HepG2 (cell line): ENCODE results near the gene FOSL2. TPM values are rescaled to one million over a fixed set of nuclear protein-coding genes. Genes with fewer than 3 reads are reported as not detected.

Source experiments
- CEBPB ChIP-seq: IDR thresholded peaks from 2 replicates; pipeline ENCODE4 v1.6.1; 2011; ENCODE audit warnings: low read depth, low read length, improper control_type of control experiment, borderline replicate concordance
- EP300 ChIP-seq, 3 experiments: sonication (generic) in 1 of 3; formaldehyde crosslinking in 1 of 3; IDR thresholded peaks; 2 replicates each; pipeline versions ENCODE4 v1.5.1 to v1.6.1; 2011 to 2020; ENCODE audit warnings: low read depth in 2 of 3, low read length in 2 of 3, borderline replicate concordance in 1 of 3, improper control_type of control experiment in 1 of 3, mild to moderate bottlenecking in 1 of 3, missing genetic modification reagents in 1 of 3, moderate library complexity in 1 of 3
- FOXK1 ChIP-seq: sonication (generic); formaldehyde crosslinking; IDR thresholded peaks from 2 replicates; pipeline ENCODE4 v1.4.0; 2020; ENCODE audit warnings: low read depth, missing genetic modification reagents, borderline replicate concordance
- HMG20B ChIP-seq: conservative IDR thresholded peaks from 2 replicates; pipeline ENCODE4 v1.6.1; 2016; ENCODE audit warnings: missing genetic modification reagents, missing compliant biosample characterization
- NR2C2 ChIP-seq: sonication (generic); formaldehyde crosslinking; IDR thresholded peaks from 2 replicates; pipeline ENCODE4 v1.4.0; 2020; ENCODE audit warnings: missing genetic modification reagents, mild to moderate bottlenecking, moderate library complexity, borderline replicate concordance
- PITX1 ChIP-seq: sonication (generic); formaldehyde crosslinking; IDR thresholded peaks from 2 replicates; pipeline ENCODE4 v1.5.1; 2020; ENCODE audit warnings: mild to moderate bottlenecking, missing genetic modification reagents
- SP2 ChIP-seq: sonication (generic); formaldehyde crosslinking; IDR thresholded peaks from 2 replicates; pipeline ENCODE4 v1.5.1; 2020; ENCODE audit warnings: mild to moderate bottlenecking, missing genetic modification reagents
- ZNF703 ChIP-seq: sonication (generic); formaldehyde crosslinking; IDR thresholded peaks from 2 replicates; pipeline ENCODE4 v1.5.1; 2020; ENCODE audit warnings: missing genetic modification reagents, mild to moderate bottlenecking, moderate library complexity, borderline replicate concordance
- polyA plus RNA-seq, 8 experiments: library from polyadenylated mRNA; depleted of rRNA in 3 of 8; stranded (reverse) in 7 of 8; unstranded in 1 of 8; fragments of >200 nt; fragmentation: Illumina TruSeq in 4 of 8; extraction: Trizol in 4 of 8; gene quantifications; 2 replicates each; pipeline versions ENCODE4 v1.2.1 to v1.2.3, GENCODE V29; 2011 to 2016; ENCODE audit warnings: low read depth in 4 of 8, missing spikeins in 1 of 8, mixed read lengths in 1 of 8; ENCODE audit not compliant: insufficient read depth in 1 of 8
- total RNA-seq, 5 experiments: library from RNA; depleted of rRNA; stranded (reverse); fragments of >200 nt; fragmentation: Illumina TruSeq; extraction: Trizol; gene quantifications; 2 replicates each; pipeline ENCODE4 v1.2.3, GENCODE V29; 2016; ENCODE audit warnings: low read depth in 1 of 5
- TF ChIP-seq, protein P1 (sequence below): IDR thresholded peaks from 2 replicates; pipeline ENCODE4 v1.6.1; 2016; ENCODE audit warnings: low read depth
- TF ChIP-seq, protein P2 (sequence below): sonication (generic); formaldehyde crosslinking; IDR thresholded peaks from 2 replicates; pipeline ENCODE4 v1.5.0; 2020; ENCODE audit warnings: missing genetic modification reagents, mild to moderate bottlenecking, borderline replicate concordance
- TF ChIP-seq, protein P3 (sequence below), 2 experiments: sonication (generic) in 1 of 2; formaldehyde crosslinking in 1 of 2; IDR thresholded peaks; 2 replicates each; pipeline versions ENCODE4 v1.4.0 to v1.6.1; 2016 to 2020; ENCODE audit warnings: borderline replicate concordance in 1 of 2, low read depth in 1 of 2, mild to moderate bottlenecking in 1 of 2, missing genetic modification reagents in 1 of 2
- TF ChIP-seq, protein P4 (sequence below): sonication (generic); formaldehyde crosslinking; IDR thresholded peaks from 2 replicates; pipeline ENCODE4 v1.8.1; 2022; ENCODE audit warnings: low read depth, mild to moderate bottlenecking, missing genetic modification reagents
- TF ChIP-seq, protein P5 (sequence below): sonication (generic); formaldehyde crosslinking; IDR thresholded peaks from 2 replicates; pipeline ENCODE4 v1.4.0; 2020; ENCODE audit warnings: missing genetic modification reagents, borderline replicate concordance

FOSL2 gene
- total and polyA plus RNA-seq, 2 of the 13 experiments (the other 11 are each of a cell fraction or from before 2014, with no cell fraction given) = 3.4 to 18.1 TPM

DNA sequence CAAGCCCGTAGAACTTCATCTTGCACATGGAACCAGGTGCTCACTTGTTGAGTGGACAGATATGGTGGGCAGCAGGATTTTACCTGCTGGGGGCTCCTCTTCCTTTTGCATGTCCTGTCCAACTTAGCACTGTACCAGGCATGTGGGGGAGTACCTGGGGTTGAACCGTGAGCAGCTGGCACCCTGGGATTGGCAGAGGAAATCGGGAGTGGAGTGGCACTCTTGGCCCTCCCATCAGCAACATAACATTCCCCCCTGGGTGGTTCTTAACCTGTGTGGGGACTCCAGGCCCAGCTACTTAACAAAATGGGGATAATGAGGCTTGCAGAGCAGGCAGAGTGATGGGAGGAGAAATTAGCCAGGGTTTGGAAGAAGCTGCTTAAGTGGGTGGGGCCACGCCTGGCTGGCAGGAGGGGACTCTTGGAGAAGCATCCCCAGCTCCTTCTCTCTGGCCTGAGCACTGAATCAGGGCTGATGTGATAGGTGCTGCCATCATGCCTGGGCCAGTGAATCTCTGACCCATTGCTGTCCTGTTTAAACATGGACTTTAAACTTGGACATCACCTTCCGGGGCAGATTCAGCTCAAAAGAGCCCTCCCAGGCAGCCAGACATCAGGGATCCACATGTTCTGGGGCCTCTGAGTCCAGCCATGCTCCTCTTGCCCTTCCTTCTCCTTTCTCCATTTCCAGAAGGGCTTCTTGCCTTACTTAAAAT lies 15.5 kb downstream of the FOSL2 start (continued):
- TF ChIP-seq PITX1 (no peak), HMG20B (CRISPR knock-in tag) (no peak), ZNF703 (no peak), FOXK1 (CRISPR knock-in tag) (no peak), CEBPB (no peak), EP300 (IDR thresholded peaks at IDR 0.05; ENCODE audit: low read depth in 2 of 2, low read length in 2 of 2) (no peak), EP300 (CRISPR knock-in tag; IDR thresholded peaks at IDR 0.05; ENCODE audit: borderline replicate concordance) (no peak), SP2 (CRISPR knock-in tag) (no peak), NR2C2 (CRISPR knock-in tag) (peak; percentile 92)
- TF ChIP-seq, protein P1, sequence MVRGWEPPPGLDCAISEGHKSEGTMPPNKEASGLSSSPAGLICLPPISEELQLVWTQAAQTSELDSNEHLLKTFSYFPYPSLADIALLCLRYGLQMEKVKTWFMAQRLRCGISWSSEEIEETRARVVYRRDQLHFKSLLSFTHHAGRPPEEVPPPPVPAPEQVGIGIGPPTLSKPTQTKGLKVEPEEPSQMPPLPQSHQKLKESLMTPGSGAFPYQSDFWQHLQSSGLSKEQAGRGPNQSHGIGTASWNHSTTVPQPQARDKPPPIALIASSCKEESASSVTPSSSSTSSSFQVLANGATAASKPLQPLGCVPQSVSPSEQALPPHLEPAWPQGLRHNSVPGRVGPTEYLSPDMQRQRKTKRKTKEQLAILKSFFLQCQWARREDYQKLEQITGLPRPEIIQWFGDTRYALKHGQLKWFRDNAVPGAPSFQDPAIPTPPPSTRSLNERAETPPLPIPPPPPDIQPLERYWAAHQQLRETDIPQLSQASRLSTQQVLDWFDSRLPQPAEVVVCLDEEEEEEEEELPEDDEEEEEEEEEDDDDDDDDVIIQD (CRISPR knock-in tag) = peak; percentile 58; the same call in 1 of the 2 replicates
- TF ChIP-seq, protein P2, sequence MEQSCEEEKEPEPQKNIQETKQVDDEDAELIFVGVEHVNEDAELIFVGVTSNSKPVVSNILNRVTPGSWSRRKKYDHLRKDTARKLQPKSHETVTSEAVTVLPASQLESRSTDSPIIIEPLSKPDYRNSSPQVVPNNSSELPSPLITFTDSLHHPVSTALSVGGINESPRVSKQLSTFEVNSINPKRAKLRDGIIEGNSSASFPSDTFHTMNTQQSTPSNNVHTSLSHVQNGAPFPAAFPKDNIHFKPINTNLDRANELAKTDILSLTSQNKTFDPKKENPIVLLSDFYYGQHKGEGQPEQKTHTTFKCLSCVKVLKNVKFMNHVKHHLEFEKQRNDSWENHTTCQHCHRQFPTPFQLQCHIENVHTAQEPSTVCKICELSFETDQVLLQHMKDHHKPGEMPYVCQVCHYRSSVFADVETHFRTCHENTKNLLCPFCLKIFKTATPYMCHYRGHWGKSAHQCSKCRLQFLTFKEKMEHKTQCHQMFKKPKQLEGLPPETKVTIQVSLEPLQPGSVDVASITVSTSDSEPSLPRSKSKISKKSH (CRISPR knock-in tag) = no peak
- TF ChIP-seq, protein P3, sequence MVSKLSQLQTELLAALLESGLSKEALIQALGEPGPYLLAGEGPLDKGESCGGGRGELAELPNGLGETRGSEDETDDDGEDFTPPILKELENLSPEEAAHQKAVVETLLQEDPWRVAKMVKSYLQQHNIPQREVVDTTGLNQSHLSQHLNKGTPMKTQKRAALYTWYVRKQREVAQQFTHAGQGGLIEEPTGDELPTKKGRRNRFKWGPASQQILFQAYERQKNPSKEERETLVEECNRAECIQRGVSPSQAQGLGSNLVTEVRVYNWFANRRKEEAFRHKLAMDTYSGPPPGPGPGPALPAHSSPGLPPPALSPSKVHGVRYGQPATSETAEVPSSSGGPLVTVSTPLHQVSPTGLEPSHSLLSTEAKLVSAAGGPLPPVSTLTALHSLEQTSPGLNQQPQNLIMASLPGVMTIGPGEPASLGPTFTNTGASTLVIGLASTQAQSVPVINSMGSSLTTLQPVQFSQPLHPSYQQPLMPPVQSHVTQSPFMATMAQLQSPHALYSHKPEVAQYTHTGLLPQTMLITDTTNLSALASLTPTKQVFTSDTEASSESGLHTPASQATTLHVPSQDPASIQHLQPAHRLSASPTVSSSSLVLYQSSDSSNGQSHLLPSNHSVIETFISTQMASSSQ (IDR thresholded peaks at IDR 0.05; ENCODE audit: low read depth) = no peak
- TF ChIP-seq, protein P3 (CRISPR knock-in tag; IDR thresholded peaks at IDR 0.05; ENCODE audit: borderline replicate concordance) = no peak
- TF ChIP-seq, protein P4, sequence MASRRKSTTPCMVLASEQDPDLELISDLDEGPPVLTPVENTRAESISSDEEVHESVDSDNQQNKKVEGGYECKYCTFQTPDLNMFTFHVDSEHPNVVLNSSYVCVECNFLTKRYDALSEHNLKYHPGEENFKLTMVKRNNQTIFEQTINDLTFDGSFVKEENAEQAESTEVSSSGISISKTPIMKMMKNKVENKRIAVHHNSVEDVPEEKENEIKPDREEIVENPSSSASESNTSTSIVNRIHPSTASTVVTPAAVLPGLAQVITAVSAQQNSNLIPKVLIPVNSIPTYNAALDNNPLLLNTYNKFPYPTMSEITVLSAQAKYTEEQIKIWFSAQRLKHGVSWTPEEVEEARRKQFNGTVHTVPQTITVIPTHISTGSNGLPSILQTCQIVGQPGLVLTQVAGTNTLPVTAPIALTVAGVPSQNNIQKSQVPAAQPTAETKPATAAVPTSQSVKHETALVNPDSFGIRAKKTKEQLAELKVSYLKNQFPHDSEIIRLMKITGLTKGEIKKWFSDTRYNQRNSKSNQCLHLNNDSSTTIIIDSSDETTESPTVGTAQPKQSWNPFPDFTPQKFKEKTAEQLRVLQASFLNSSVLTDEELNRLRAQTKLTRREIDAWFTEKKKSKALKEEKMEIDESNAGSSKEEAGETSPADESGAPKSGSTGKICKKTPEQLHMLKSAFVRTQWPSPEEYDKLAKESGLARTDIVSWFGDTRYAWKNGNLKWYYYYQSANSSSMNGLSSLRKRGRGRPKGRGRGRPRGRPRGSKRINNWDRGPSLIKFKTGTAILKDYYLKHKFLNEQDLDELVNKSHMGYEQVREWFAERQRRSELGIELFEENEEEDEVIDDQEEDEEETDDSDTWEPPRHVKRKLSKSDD = no peak
- TF ChIP-seq, protein P5, sequence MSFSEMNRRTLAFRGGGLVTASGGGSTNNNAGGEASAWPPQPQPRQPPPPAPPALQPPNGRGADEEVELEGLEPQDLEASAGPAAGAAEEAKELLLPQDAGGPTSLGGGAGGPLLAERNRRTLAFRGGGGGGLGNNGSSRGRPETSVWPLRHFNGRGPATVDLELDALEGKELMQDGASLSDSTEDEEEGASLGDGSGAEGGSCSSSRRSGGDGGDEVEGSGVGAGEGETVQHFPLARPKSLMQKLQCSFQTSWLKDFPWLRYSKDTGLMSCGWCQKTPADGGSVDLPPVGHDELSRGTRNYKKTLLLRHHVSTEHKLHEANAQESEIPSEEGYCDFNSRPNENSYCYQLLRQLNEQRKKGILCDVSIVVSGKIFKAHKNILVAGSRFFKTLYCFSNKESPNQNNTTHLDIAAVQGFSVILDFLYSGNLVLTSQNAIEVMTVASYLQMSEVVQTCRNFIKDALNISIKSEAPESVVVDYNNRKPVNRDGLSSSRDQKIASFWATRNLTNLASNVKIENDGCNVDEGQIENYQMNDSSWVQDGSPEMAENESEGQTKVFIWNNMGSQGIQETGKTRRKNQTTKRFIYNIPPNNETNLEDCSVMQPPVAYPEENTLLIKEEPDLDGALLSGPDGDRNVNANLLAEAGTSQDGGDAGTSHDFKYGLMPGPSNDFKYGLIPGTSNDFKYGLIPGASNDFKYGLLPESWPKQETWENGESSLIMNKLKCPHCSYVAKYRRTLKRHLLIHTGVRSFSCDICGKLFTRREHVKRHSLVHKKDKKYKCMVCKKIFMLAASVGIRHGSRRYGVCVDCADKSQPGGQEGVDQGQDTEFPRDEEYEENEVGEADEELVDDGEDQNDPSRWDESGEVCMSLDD (CRISPR knock-in tag) = no peak
